ENCODE measurements around the gene IRX4. TPM values are rescaled to one million over a fixed set of nuclear protein-coding genes. Genes with fewer than 3 reads are reported as not detected.

IRX4 gene
- total and polyA plus RNA-seq, 2 of the 4 experiments (the other 2 are of a cell fraction), result not detected

DNA sequence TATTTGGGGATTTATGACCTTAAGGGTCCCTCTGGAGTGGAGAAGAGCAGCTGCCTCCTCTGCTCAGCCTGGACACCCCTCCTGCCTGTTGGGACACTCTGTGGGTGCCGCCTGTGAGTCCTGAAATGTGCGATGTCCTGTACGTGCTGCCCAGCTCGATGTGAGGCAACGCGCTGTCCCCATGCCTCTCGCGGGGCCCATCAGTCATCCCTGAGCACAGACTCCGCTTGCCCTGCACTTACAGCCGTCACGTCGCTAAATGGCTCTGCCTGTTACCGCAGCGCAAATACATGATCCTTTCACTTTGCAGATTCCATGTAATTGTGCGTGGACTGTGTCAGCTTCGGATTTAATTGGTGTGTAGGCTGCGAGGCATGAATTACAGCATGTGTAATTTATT is 27.1 kb downstream of the IRX4 start:
- H2BK120ac ChIP-seq (ENCODE audit: low read depth, low read length), result no peak overlapping the region
- 77% methylated on average over 7 of the region's 17 CpGs; no CpG with 5 or more reads in 1 of the 2 experiments for WGBS, 2 experiments (ENCODE audit: extremely low coverage in 2 of 2, insufficient read length in 1 of 2)
- no peaks in the 10 kb centered on the region for H3K9me3 ChIP-seq (ENCODE audit: control insufficient read depth, insufficient read depth, low read length)
- H3K18ac ChIP-seq (ENCODE audit: low read depth, low read length), result no peak overlapping the region
- TF ChIP-seq MAZ (IDR thresholded peaks at IDR 0.05; ENCODE audit: borderline replicate concordance, low read depth, low read length) (no peak), RFX5 (IDR thresholded peaks at IDR 0.05; ENCODE audit: low read depth, low read length) (no peak), MXI1 (IDR thresholded peaks at IDR 0.05; ENCODE audit: borderline replicate concordance, low read depth, low read length) (no peak), RCOR1 (IDR thresholded peaks at IDR 0.05; ENCODE audit: insufficient replicate concordance, low read length) (no peak), POLR2A (IDR thresholded peaks at IDR 0.05; ENCODE audit: low read depth, low read length) (no peak), NFE2L2 (IDR thresholded peaks at IDR 0.05; ENCODE audit: low read depth, low read length) (no peak), FOS (IDR thresholded peaks at IDR 0.05; ENCODE audit: low read depth, low read length) (no peak), SMC3 (IDR thresholded peaks at IDR 0.05; ENCODE audit: low read depth, low read length) (no peak), CHD1 (IDR thresholded peaks at IDR 0.05; ENCODE audit: low read depth, low read length) (no peak), RAD21 (IDR thresholded peaks at IDR 0.05; ENCODE audit: low read length) (no peak), ELK1 (IDR thresholded peaks at IDR 0.05; ENCODE audit: borderline replicate concordance, low read depth, low read length) (no peak), CEBPB (IDR thresholded peaks at IDR 0.05; ENCODE audit: low read depth, low read length) (no peak)
- TF ChIP-seq, protein P1, sequence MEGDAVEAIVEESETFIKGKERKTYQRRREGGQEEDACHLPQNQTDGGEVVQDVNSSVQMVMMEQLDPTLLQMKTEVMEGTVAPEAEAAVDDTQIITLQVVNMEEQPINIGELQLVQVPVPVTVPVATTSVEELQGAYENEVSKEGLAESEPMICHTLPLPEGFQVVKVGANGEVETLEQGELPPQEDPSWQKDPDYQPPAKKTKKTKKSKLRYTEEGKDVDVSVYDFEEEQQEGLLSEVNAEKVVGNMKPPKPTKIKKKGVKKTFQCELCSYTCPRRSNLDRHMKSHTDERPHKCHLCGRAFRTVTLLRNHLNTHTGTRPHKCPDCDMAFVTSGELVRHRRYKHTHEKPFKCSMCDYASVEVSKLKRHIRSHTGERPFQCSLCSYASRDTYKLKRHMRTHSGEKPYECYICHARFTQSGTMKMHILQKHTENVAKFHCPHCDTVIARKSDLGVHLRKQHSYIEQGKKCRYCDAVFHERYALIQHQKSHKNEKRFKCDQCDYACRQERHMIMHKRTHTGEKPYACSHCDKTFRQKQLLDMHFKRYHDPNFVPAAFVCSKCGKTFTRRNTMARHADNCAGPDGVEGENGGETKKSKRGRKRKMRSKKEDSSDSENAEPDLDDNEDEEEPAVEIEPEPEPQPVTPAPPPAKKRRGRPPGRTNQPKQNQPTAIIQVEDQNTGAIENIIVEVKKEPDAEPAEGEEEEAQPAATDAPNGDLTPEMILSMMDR (conservative IDR thresholded peaks at IDR 0.05; ENCODE audit: low read depth, low read length), result no peak
- TF ChIP-seq, protein P2, sequence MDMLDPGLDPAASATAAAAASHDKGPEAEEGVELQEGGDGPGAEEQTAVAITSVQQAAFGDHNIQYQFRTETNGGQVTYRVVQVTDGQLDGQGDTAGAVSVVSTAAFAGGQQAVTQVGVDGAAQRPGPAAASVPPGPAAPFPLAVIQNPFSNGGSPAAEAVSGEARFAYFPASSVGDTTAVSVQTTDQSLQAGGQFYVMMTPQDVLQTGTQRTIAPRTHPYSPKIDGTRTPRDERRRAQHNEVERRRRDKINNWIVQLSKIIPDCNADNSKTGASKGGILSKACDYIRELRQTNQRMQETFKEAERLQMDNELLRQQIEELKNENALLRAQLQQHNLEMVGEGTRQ (IDR thresholded peaks at IDR 0.05; ENCODE audit: low read depth, low read length), result no peak
- no peak overlapping the region for H3K14ac ChIP-seq (replicated peaks; ENCODE audit: low read depth, low read length)
- no peak overlapping the region for H4K8ac ChIP-seq (ENCODE audit: low read depth in 2 of 2, low read length in 2 of 2)
- no peaks in the 10 kb centered on the region for H3K36me3 ChIP-seq (ENCODE audit: control insufficient read depth, insufficient read depth, low read length)
- no peak overlapping the region for H3K4ac ChIP-seq (ENCODE audit: low read depth, low read length)
- ChIA-PET POLR2A (ENCODE audit: unreplicated experiment) (no interaction called here), CTCF (no interaction called here)
- H2BK5ac ChIP-seq (ENCODE audit: low read depth, low read length, poor library complexity, severe bottlenecking), result no peak overlapping the region
- in situ Hi-C loops (cut with MboI; ENCODE audit: low sequenced_read_pairs), result no loop called here
- H4K5ac ChIP-seq (ENCODE audit: low read depth, low read length), result no peak overlapping the region
- peaks cover 59% of the 10 kb centered on the region for H3K27me3 ChIP-seq (ENCODE audit: control insufficient read depth, insufficient read depth, low read length)
- no peak overlapping the region for H3K9ac ChIP-seq (ENCODE audit: low read depth, low read length)
- no peak overlapping the region for H2AK5ac ChIP-seq (ENCODE audit: low read depth, low read length)
- H3K27ac ChIP-seq (ENCODE audit: insufficient read depth, low read length), result no peak overlapping the region
- dilution Hi-C loops (cut with HindIII; ENCODE audit: low sequenced_read_pairs, unreplicated experiment), result no loop called here
- no peak overlapping the region for H2AK9ac ChIP-seq (replicated peaks; ENCODE audit: low read depth, low read length, poor library complexity)
- no peaks in the 10 kb centered on the region for H3K4me1 ChIP-seq (ENCODE audit: control insufficient read depth, insufficient read depth, low read length)
- no peaks in the 10 kb centered on the region for H3K79me1 ChIP-seq (ENCODE audit: low read depth in 1 of 2, low read length in 2 of 2)
- no peak overlapping the region for H4K91ac ChIP-seq (ENCODE audit: insufficient read depth, low read depth, low read length)
- H3K4me2 ChIP-seq (ENCODE audit: low read depth, low read length), result no peak overlapping the region
- no peak overlapping the region for H2BK15ac ChIP-seq (ENCODE audit: low read depth, low read length)
- H4K20me1 ChIP-seq (ENCODE audit: insufficient read depth, low read length), result no peaks in the 10 kb centered on the region
- no peak overlapping the region for H3K23ac ChIP-seq (ENCODE audit: low read depth, low read length)
- intact Hi-C loops (cut with micrococcal nuclease), result no loop called here
- ATAC-seq (ENCODE audit: low read depth), result no peak
- no peaks in the 10 kb centered on the region for H3K9me1 ChIP-seq (ENCODE audit: insufficient read depth, low read length)
- H3K4me3 ChIP-seq (ENCODE audit: insufficient read depth, low read depth, low read length), result no peak overlapping the region
- DNase-seq, result no peak
- H2BK20ac ChIP-seq (ENCODE audit: low read depth, low read length), result no peak overlapping the region
- no TSS peak for BruUV-seq (replicated peaks)
- H2AFZ ChIP-seq (replicated peaks; ENCODE audit: low read length, poor library complexity), result no peak overlapping the region
- H3K56ac ChIP-seq (ENCODE audit: extremely low read depth, insufficient read depth, low read length), result no peak overlapping the region
